Thyroid gland (tissue), 4 donors: Measurements from ENCODE around the gene RGS14. TPM values are rescaled to one million over a fixed set of nuclear protein-coding genes. Genes with fewer than 3 reads are reported as not detected.

Experiments
- DNase-seq, 2 donors: peaks; one replicate each; pipeline ENCODE4 v3.0.0-alpha.2; 2019
- H3K27ac ChIP-seq, 3 donors: fragments of 200-600 bp; sonication (generic); 1 replicate in 2 of 3; 2 replicates in 1 of 3; pipeline ENCODE4 v1.5.1; 2016 to 2019; ENCODE audit warnings: mild to moderate bottlenecking in 1 of 3, moderate library complexity in 1 of 3
- H3K27me3 ChIP-seq: fragments of 200-600 bp; sonication (generic); one replicate; pipeline ENCODE4 v1.5.1; 2019
- H3K36me3 ChIP-seq, 2 donors: fragments of 200-600 bp; sonication (generic); one replicate each; pipeline ENCODE4 v1.5.1; 2016 to 2019
- H3K4me1 ChIP-seq, 2 donors: fragments of 200-600 bp; sonication (generic); one replicate each; pipeline ENCODE4 v1.5.1; 2017 to 2019
- H3K4me3 ChIP-seq, 3 donors: fragments of 200-600 bp; sonication (generic); replicated peaks in 1 of 3; 1 replicate in 2 of 3; 2 replicates in 1 of 3; pipeline ENCODE4 v1.5.1; 2016; ENCODE audit warnings: mild to moderate bottlenecking in 1 of 3
- H3K9me3 ChIP-seq: fragments of 200-600 bp; sonication (generic); one replicate; pipeline ENCODE4 v1.5.1; 2017
- POLR2A ChIP-seq, 2 donors: fragments of 450-650 bp; IDR thresholded peaks; one replicate each; pipeline ENCODE4 v1.6.1; 2017; ENCODE audit warnings: antibody characterized with exemption in 2 of 2, mild to moderate bottlenecking in 2 of 2, moderate library complexity in 1 of 2
- WGBS, 2 donors: methylation state at CpG; one replicate each; pipeline ENCODE4 v1.1.5; 2017; 5-methylcytosine and 5-hydroxymethylcytosine counted together
- intact Hi-C: fragments of 100-400 bp; cut with DNase I; formaldehyde crosslinking; loops from one replicate; pipeline ENCODE4 v1.15.1; 2023
- total RNA-seq, 4 donors: library from RNA; depleted of rRNA; stranded (reverse); fragments of >200 nt; gene quantifications; one replicate each; pipeline ENCODE4 v1.2.3, GENCODE V29; 2016
- TF ChIP-seq, protein P1 (sequence below), 6 experiments: fragments of 200-600 bp in 3 of 6; fragments of 450-650 bp in 3 of 6; sonication (generic) in 3 of 6; IDR thresholded peaks; one replicate each; pipeline ENCODE4 v1.5.1; 2016 to 2019; ENCODE audit warnings: antibody characterized with exemption in 6 of 6, mild to moderate bottlenecking in 2 of 6, inconsistent platforms in 1 of 6, moderate library complexity in 1 of 6

RGS14 gene
- total RNA-seq, 4 donors from 2014 or later = 22.9 to 42.7 (median 26.7) TPM

DNA sequence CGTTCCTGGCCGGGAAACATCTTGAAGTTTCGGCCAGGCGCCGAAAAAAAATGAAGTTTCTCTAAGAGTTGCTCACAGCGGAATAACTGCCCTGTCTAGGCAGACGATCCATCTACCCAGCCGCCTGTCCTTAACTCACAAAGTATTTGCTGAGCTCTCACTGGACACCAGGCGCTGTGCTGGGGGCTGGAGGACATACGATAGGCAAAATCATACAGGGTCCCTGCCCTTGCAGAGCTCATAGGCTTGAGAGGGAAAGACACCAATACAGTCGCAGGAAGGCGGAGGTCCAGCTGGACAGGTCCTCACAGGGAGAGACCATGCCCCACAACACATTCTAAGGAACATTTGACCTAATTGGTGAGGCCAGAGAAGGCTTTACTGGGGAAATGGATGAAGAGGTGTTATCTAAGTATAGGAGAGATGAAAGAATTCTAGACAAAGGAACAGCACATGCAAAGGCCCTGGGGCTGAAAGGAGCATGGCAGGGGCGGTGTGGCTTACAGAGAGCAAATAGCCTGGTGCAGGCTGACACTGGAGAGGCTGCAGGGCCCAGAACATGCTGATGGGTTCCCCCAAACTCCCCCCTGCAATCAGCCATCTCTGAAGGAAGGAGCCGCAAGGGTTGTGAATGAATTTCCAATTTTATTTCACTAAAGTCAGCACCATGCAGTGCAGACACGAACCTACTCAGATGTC is 44.0 kb upstream of the RGS14 start:
- WGBS, 2 donors = 94 to 95% methylated on average over 15 of the region's 15 CpGs
- H3K4me1 ChIP-seq = peaks cover 14 to 20% of the 10 kb centered on the region in 2 donors
- intact Hi-C loops = loop anchor here (5.0 kb wide), 3 partner anchors 39 to 186 kb away; partner anchors contain the start of gene LMAN2
- no peaks in the 10 kb centered on the region for H3K27me3 ChIP-seq
- H3K36me3 ChIP-seq = no peaks in the 10 kb centered on the region
- H3K27ac ChIP-seq = no peak overlapping the region
- no peak overlapping the region for H3K4me3 ChIP-seq
- H3K9me3 ChIP-seq = no peaks in the 10 kb centered on the region
- DNase-seq = no peak
- TF ChIP-seq, protein P1, sequence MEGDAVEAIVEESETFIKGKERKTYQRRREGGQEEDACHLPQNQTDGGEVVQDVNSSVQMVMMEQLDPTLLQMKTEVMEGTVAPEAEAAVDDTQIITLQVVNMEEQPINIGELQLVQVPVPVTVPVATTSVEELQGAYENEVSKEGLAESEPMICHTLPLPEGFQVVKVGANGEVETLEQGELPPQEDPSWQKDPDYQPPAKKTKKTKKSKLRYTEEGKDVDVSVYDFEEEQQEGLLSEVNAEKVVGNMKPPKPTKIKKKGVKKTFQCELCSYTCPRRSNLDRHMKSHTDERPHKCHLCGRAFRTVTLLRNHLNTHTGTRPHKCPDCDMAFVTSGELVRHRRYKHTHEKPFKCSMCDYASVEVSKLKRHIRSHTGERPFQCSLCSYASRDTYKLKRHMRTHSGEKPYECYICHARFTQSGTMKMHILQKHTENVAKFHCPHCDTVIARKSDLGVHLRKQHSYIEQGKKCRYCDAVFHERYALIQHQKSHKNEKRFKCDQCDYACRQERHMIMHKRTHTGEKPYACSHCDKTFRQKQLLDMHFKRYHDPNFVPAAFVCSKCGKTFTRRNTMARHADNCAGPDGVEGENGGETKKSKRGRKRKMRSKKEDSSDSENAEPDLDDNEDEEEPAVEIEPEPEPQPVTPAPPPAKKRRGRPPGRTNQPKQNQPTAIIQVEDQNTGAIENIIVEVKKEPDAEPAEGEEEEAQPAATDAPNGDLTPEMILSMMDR (IDR thresholded peaks at IDR 0.05) = no peak
- no peak for TF ChIP-seq POLR2A (IDR thresholded peaks at IDR 0.05)

DNA sequence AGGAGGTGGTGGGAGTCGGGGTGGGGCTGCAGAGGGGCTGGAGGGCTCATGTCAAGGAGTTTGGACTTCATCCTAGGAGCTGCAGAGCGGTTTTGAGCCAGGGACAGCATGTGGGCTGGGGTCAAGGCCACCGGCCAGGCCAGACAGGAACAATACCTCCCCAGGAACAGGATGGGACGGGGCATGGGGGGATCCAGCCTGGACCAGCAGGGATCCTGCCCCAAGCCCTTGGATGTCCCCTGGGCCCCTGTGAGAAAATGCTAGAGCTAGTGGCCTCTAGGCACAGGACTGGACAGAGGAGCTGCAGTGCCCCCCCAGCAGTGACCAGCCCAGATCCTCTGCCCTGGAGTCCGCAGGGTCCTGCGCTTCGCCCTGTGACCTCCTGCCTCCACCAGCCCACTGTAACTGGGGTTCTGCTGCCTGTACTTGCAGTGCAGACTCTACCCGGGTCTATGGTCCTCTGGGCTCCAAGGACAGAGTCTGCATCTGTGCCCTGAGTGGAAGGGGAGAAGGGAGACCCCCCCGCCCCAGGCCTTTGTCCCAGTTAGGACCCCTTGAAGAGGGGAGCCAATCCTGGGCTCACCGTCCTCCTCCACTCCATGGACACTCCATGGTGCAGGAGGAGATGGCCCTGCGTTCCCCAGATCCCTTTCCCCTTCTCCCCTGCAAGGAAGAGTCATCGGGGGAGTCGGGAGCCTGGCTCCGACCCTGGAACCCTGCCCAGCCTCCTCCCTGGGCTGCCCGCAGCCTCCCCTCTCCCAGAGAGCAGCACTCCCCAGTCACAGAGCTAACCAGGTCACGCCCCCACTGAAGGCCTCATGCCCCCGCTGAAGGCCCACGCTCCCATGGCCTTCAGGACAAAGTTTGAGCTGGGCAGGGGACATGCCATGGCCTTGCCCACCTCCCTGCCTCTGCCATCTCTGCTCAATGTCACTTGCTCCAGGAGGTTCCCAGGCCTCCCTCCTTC is 43.1 kb upstream of the RGS14 start:
- DNase-seq = no peak
- Histone ChIP-seq H3K27me3 (no peaks in the 10 kb centered on the region), H3K27ac (no peak overlapping the region), H3K4me1 (peaks cover 14 to 20% of the 10 kb centered on the region in 2 donors), H3K9me3 (no peaks in the 10 kb centered on the region), H3K4me3 (no peak overlapping the region), H3K36me3 (no peaks in the 10 kb centered on the region)
- intact Hi-C loops = loop anchor here (5.0 kb wide), 5 partner anchors 38 to 188 kb away; partner anchors contain the start of gene LMAN2
- no peak for TF ChIP-seq POLR2A (IDR thresholded peaks at IDR 0.05)
- TF ChIP-seq, protein P1 (IDR thresholded peaks at IDR 0.05) = no peak
- WGBS, 2 donors = 86 to 94% methylated on average over 13 to 17 of the region's 18 CpGs

DNA sequence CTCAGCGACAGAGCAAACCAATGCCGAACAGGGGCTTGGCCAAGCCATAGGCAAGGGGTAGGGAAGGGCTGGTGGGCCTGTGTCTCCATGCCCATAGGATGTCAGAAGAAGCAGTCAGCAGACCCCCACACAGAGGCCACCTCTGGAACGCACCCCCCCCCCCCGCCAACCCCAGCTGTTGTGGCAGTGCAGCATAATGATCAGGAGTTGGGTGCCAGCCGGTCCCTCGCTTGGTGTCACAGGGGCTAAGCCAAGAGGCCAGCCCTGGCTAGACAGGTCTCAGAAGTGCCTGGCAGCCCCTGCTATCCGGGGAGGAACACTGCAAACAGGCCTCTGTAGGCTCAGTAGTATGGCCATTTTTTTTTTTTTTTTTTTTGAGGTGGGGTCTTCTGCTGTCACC is 42.3 kb upstream of the RGS14 start:
- intact Hi-C loops = loop anchor here (5.0 kb wide), 2 partner anchors 142 to 187 kb away; no protein-coding TSS in a partner anchor
- Histone ChIP-seq H3K27me3 (no peaks in the 10 kb centered on the region), H3K4me3 (no peak overlapping the region), H3K27ac (no peak overlapping the region), H3K36me3 (no peaks in the 10 kb centered on the region), H3K4me1 (peaks cover 14 to 20% of the 10 kb centered on the region in 2 donors), H3K9me3 (no peaks in the 10 kb centered on the region)
- DNase-seq = no peak
- 86% methylated on average over 7 of the region's 7 CpGs; no CpG with 5 or more reads in 1 of the 2 donors for WGBS, 2 donors
- TF ChIP-seq POLR2A (IDR thresholded peaks at IDR 0.05) = no peak
- TF ChIP-seq, protein P1 (IDR thresholded peaks at IDR 0.05) = no peak

DNA sequence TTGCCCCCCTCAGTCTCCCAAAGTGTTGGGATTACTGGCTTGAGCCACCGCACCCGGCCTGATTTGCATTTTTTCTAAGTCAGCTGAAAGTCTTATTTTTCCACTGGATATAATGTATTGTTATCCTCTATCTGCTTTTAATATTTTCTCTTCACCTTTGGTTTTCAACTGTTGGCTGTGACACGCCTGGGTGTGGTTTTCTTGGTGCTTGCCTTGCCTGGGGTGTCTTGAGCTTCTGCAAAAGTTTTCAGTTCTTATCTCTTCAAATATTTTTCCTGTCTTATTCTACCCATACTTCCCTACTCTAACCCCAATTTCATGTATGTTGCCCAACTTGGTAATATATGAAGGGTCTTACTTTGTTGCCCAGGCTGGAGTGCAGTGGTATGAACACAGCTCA is 41.7 kb upstream of the RGS14 start:
- TF ChIP-seq, protein P1 (IDR thresholded peaks at IDR 0.05) = no peak
- no peak for TF ChIP-seq POLR2A (IDR thresholded peaks at IDR 0.05)
- intact Hi-C loops = loop anchor here (5.0 kb wide), 2 partner anchors 141 to 186 kb away; no protein-coding TSS in a partner anchor
- no peak for DNase-seq
- H3K27me3 ChIP-seq = no peaks in the 10 kb centered on the region
- no peaks in the 10 kb centered on the region for H3K9me3 ChIP-seq
- H3K4me3 ChIP-seq = no peak overlapping the region
- 83 to 99% methylated on average over 3 of the region's 3 CpGs for WGBS, 2 donors
- H3K36me3 ChIP-seq = no peaks in the 10 kb centered on the region
- H3K27ac ChIP-seq = no peak overlapping the region
- H3K4me1 ChIP-seq = peaks cover 14 to 15% of the 10 kb centered on the region in 2 donors
